Muscle layer of duodenum (tissue), 2 donors: ENCODE results near the gene CFAP54.

Source experiments
- H3K27ac ChIP-seq: one replicate; pipeline ENCODE4 v1.7.0; 2013; ENCODE audit warnings: mild to moderate bottlenecking, low read length
- H3K27me3 ChIP-seq: one replicate; pipeline ENCODE4 v1.7.0; 2013; ENCODE audit warnings: low read depth, mild to moderate bottlenecking, control low read depth, low read length
- H3K36me3 ChIP-seq, 2 donors: one replicate each; pipeline ENCODE4 v1.7.0; 2013; ENCODE audit warnings: low read length in 2 of 2, control low read depth in 1 of 2, mild to moderate bottlenecking in 1 of 2; ENCODE audit not compliant: insufficient read depth in 2 of 2, control insufficient read depth in 1 of 2
- H3K4me1 ChIP-seq, 2 donors: one replicate each; pipeline ENCODE4 v1.7.0; 2013; ENCODE audit warnings: low read length in 2 of 2, mild to moderate bottlenecking in 2 of 2, control low read depth in 1 of 2, moderate library complexity in 1 of 2; ENCODE audit not compliant: insufficient read depth in 2 of 2, control insufficient read depth in 1 of 2
- H3K4me3 ChIP-seq, 2 donors: one replicate each; pipeline ENCODE4 v1.7.0; 2013; ENCODE audit warnings: low read length in 2 of 2, low read depth in 1 of 2, mild to moderate bottlenecking in 1 of 2
- H3K9me3 ChIP-seq, 2 donors: one replicate each; pipeline ENCODE4 v1.7.0; 2013; ENCODE audit warnings: low read length in 2 of 2, control low read depth in 1 of 2, mild to moderate bottlenecking in 1 of 2; ENCODE audit not compliant: control insufficient read depth in 1 of 2
- donor health status: healthy.

The CFAP54 gene

GRCh38 chr12:96516472-96517430 lies 27.4 kb downstream of the CFAP54 start:
- peaks cover 0 to 5% of the 10 kb centered on the region in 2 donors for H3K4me1 ChIP-seq
- H3K36me3 ChIP-seq = no peaks in the 10 kb centered on the region
- H3K27ac ChIP-seq = no peak overlapping the region
- no peaks in the 10 kb centered on the region for H3K27me3 ChIP-seq
- H3K4me3 ChIP-seq = no peak overlapping the region
- H3K9me3 ChIP-seq = no peaks in the 10 kb centered on the region

GRCh38 chr12:96520767-96521166 lies 31.4 kb downstream of the CFAP54 start:
- Histone ChIP-seq H3K27ac (no peak overlapping the region), H3K27me3 (no peaks in the 10 kb centered on the region), H3K4me3 (no peak overlapping the region), H3K36me3 (peaks cover 0 to 9% of the 10 kb centered on the region in 2 donors), H3K9me3 (no peaks in the 10 kb centered on the region), H3K4me1 (no peaks in the 10 kb centered on the region)

- no peaks in the 10 kb centered on the region for H3K27me3 ChIP-seq
- no peaks in the 10 kb centered on the region for H3K9me3 ChIP-seq
- H3K27ac ChIP-seq = no peak overlapping the region
- peaks cover 0 to 9% of the 10 kb centered on the region in 2 donors for H3K36me3 ChIP-seq
- H3K4me1 ChIP-seq = no peaks in the 10 kb centered on the region
- H3K4me3 ChIP-seq = no peak overlapping the region
These were observed 32.7 kb downstream of the CFAP54 start for GRCh38 chr12:96521895-96522682.

GRCh38 chr12:96522690-96523089 lies 33.3 kb downstream of the CFAP54 start:
- Histone ChIP-seq H3K4me3 (no peak overlapping the region), H3K9me3 (no peaks in the 10 kb centered on the region), H3K27ac (no peak overlapping the region), H3K27me3 (no peaks in the 10 kb centered on the region), H3K4me1 (no peaks in the 10 kb centered on the region), H3K36me3 (peaks cover 0 to 12% of the 10 kb centered on the region in 2 donors)

GRCh38 chr12:96526110-96526509 lies 36.7 kb downstream of the CFAP54 start:
- no peaks in the 10 kb centered on the region for H3K27me3 ChIP-seq
- no peaks in the 10 kb centered on the region for H3K9me3 ChIP-seq
- peaks cover 0 to 12% of the 10 kb centered on the region in 2 donors for H3K36me3 ChIP-seq
- H3K4me3 ChIP-seq = no peak overlapping the region
- no peaks in the 10 kb centered on the region for H3K4me1 ChIP-seq
- no peak overlapping the region for H3K27ac ChIP-seq

- H3K27me3 ChIP-seq = no peaks in the 10 kb centered on the region
- peaks cover 0 to 3% of the 10 kb centered on the region in 2 donors for H3K36me3 ChIP-seq
- H3K4me3 ChIP-seq = no peak overlapping the region
- H3K4me1 ChIP-seq = no peaks in the 10 kb centered on the region
- no peak overlapping the region for H3K27ac ChIP-seq
- H3K9me3 ChIP-seq = no peaks in the 10 kb centered on the region
These were observed 40.5 kb downstream of the CFAP54 start for GRCh38 chr12:96529912-96530311.

- Histone ChIP-seq H3K27ac (no peak overlapping the region), H3K27me3 (no peaks in the 10 kb centered on the region), H3K9me3 (no peaks in the 10 kb centered on the region), H3K4me1 (no peaks in the 10 kb centered on the region), H3K36me3 (no peaks in the 10 kb centered on the region), H3K4me3 (no peak overlapping the region)
These were observed 45.0 kb downstream of the CFAP54 start for GRCh38 chr12:96534339-96534738.

GRCh38 chr12:96548384-96548783 lies 59.0 kb downstream of the CFAP54 start:
- Histone ChIP-seq H3K9me3 (no peaks in the 10 kb centered on the region), H3K36me3 (no peaks in the 10 kb centered on the region), H3K27me3 (no peaks in the 10 kb centered on the region), H3K4me3 (no peak overlapping the region), H3K27ac (no peak overlapping the region), H3K4me1 (no peaks in the 10 kb centered on the region)

- H3K4me1 ChIP-seq = no peaks in the 10 kb centered on the region
- no peaks in the 10 kb centered on the region for H3K27me3 ChIP-seq
- no peak overlapping the region for H3K27ac ChIP-seq
- H3K36me3 ChIP-seq = no peaks in the 10 kb centered on the region
- H3K9me3 ChIP-seq = no peaks in the 10 kb centered on the region
- no peak overlapping the region for H3K4me3 ChIP-seq
These were observed 60.0 kb downstream of the CFAP54 start for GRCh38 chr12:96549341-96549740.

GRCh38 chr12:96570579-96570978 lies 81.2 kb downstream of the CFAP54 start:
- Histone ChIP-seq H3K27me3 (no peaks in the 10 kb centered on the region), H3K9me3 (no peaks in the 10 kb centered on the region), H3K27ac (no peak overlapping the region), H3K4me3 (no peak overlapping the region), H3K36me3 (no peaks in the 10 kb centered on the region), H3K4me1 (no peaks in the 10 kb centered on the region)

- no peak overlapping the region for H3K4me3 ChIP-seq
- no peaks in the 10 kb centered on the region for H3K4me1 ChIP-seq
- no peak overlapping the region for H3K27ac ChIP-seq
- H3K36me3 ChIP-seq = no peaks in the 10 kb centered on the region
- no peaks in the 10 kb centered on the region for H3K27me3 ChIP-seq
- H3K9me3 ChIP-seq = no peaks in the 10 kb centered on the region
These were observed 81.9 kb downstream of the CFAP54 start for GRCh38 chr12:96571101-96571862.
